AG04450 (cell line): ENCODE measurements around the gene GPHN. TPM values are rescaled to one million over a fixed set of nuclear protein-coding genes. Genes with fewer than 3 reads are reported as not detected.
A peak's percentile ranks its signal among the peaks of the same experiment; 100 is the strongest.

ENCODE experiments used
- CTCF ChIA-PET: fragments of 300-600, 350-600 bp; formaldehyde crosslinking; extraction: SDS; loops from one replicate; lab custom pipeline; 2022; ENCODE audit warnings: antibody characterized with exemption, inconsistent platforms; lab: Charles Lee
- POLR2A ChIA-PET: fragments of 350-600 bp; formaldehyde crosslinking; extraction: SDS; loops from one replicate; lab custom pipeline; 2021; ENCODE audit warnings: antibody characterized with exemption, inconsistent platforms; lab: Yijun Ruan, JAX
- DNase-seq: peaks from one replicate; pipeline ENCODE4 v3.0.0-alpha.2; 2011; ENCODE audit warnings: low read depth, low spot score
- H3K27ac ChIP-seq: one replicate; pipeline ENCODE4 v1.5.1; 2012; ENCODE audit warnings: low read depth, low read length, control low read depth
- H3K27me3 ChIP-seq: one replicate; pipeline ENCODE4 v1.6.0; 2012; ENCODE audit warnings: low read length; ENCODE audit not compliant: control insufficient read depth, insufficient read depth
- H3K4me3 ChIP-seq: 2 replicates; pipeline ENCODE4 v1.5.1; 2011; ENCODE audit warnings: mild to moderate bottlenecking, low read depth, low read length, control low read depth
- H3K9me3 ChIP-seq: 2 replicates; pipeline ENCODE4 v1.5.1; 2012; ENCODE audit warnings: low read length; ENCODE audit not compliant: control insufficient read depth, insufficient read depth
- polyA plus RNA-seq: library from polyadenylated mRNA; depleted of rRNA; stranded (reverse); fragments of >200 nt; gene quantifications from 2 replicates; pipeline ENCODE4 v1.2.3, GENCODE V29; 2011
- TF ChIP-seq, protein P1 (sequence below): IDR thresholded peaks from 2 replicates; pipeline ENCODE4 v1.5.1; 2011; ENCODE audit warnings: low read depth, low read length, control low read depth, inconsistent platforms

GPHN gene
- polyA plus RNA-seq, 1 experiment: 7.7 TPM

- TF ChIP-seq, protein P1, sequence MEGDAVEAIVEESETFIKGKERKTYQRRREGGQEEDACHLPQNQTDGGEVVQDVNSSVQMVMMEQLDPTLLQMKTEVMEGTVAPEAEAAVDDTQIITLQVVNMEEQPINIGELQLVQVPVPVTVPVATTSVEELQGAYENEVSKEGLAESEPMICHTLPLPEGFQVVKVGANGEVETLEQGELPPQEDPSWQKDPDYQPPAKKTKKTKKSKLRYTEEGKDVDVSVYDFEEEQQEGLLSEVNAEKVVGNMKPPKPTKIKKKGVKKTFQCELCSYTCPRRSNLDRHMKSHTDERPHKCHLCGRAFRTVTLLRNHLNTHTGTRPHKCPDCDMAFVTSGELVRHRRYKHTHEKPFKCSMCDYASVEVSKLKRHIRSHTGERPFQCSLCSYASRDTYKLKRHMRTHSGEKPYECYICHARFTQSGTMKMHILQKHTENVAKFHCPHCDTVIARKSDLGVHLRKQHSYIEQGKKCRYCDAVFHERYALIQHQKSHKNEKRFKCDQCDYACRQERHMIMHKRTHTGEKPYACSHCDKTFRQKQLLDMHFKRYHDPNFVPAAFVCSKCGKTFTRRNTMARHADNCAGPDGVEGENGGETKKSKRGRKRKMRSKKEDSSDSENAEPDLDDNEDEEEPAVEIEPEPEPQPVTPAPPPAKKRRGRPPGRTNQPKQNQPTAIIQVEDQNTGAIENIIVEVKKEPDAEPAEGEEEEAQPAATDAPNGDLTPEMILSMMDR: no peak
- CTCF ChIA-PET: interaction anchor here (1.3 kb wide), 1 partner anchor 509 kb away, joined by 4 read pairs; no protein-coding TSS in a partner anchor
- Histone ChIP-seq H3K27ac (no peak overlapping the region), H3K9me3 (no peaks in the 10 kb centered on the region), H3K27me3 (no peaks in the 10 kb centered on the region), H3K4me3 (no peak overlapping the region)
- no peak for DNase-seq
- POLR2A ChIA-PET: no interaction called here
Observed at GRCh38 chr14:67133144-67133543, 625.2 kb downstream of the GPHN start.

- TF ChIP-seq, protein P1: no peak
- no peaks in the 10 kb centered on the region for H3K9me3 ChIP-seq
- H3K4me3 ChIP-seq: no peak overlapping the region
- no peak overlapping the region for H3K27ac ChIP-seq
- CTCF ChIA-PET: no interaction called here
- H3K27me3 ChIP-seq: no peaks in the 10 kb centered on the region
- POLR2A ChIA-PET: no interaction called here
- no peak for DNase-seq
Observed at GRCh38 chr14:67133595-67134441, 625.9 kb downstream of the GPHN start.

GRCh38 chr14:67137744-67138371, 629.9 kb downstream of the GPHN start:
- ChIA-PET POLR2A (no interaction called here), CTCF (interaction anchor here (0.6 to 2.4 kb wide), 8 partner anchors 9 to 640 kb away, joined by 3 to 10 read pairs (median 4); partner anchors contain the start of gene EIF2S1)
- no peak for DNase-seq
- no peak overlapping the region for H3K4me3 ChIP-seq
- no peaks in the 10 kb centered on the region for H3K9me3 ChIP-seq
- TF ChIP-seq, protein P1: peak; percentile 72
- no peaks in the 10 kb centered on the region for H3K27me3 ChIP-seq
- H3K27ac ChIP-seq: no peak overlapping the region

GRCh38 chr14:67140556-67140955, 632.6 kb downstream of the GPHN start:
- no peak for DNase-seq
- Histone ChIP-seq H3K4me3 (no peak overlapping the region), H3K27ac (no peak overlapping the region), H3K9me3 (no peaks in the 10 kb centered on the region), H3K27me3 (no peaks in the 10 kb centered on the region)
- ChIA-PET CTCF (interaction anchor here (1.0 to 1.7 kb wide), 2 partner anchors 25 to 219 kb away, joined by 3 to 4 read pairs; partner anchors contain the start of gene ATP6V1D), POLR2A (no interaction called here)
- TF ChIP-seq, protein P1: no peak
